GM21381 (cell line): Measurements from ENCODE around the gene PMVK.

ENCODE experiments used
- ATAC-seq: cut with Tn5 transposase; IDR thresholded peaks from one replicate; pipeline ENCODE4 v1.9.1; 2021; ENCODE audit warnings: mild to moderate bottlenecking, moderate library complexity; ENCODE audit not compliant: unreplicated experiment

PMVK gene

DNA sequence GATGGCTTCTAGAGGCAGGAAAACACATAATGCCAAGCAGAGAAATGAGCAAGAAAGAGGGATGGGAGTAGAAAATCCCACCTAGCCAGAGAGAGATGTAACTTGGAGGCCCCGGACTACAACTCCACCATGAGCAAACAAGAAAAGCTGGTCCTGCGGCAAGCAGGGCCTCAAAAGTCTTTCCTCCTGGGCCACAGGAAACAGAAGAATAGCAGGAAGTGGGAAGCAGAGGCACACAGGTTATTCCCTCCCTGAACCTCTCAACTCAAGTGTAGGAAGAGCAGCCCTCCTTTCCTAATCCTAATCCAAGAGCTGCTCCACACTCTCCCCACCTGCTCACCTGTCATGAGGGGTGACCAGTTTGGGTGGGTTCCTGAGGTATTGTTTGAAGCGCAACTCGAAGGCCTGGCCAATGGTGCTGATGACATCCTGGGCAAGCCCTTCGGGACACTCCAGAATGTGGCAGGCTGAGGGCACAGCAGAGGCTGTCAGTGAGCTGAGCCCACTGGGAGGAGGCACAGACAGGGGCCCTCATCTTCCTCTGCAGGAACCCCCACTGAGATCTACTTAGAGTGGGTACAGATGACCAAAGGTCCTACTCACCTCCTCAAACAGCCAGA, 30.9 kb upstream of the PMVK start:
- ATAC-seq, result no peak

DNA sequence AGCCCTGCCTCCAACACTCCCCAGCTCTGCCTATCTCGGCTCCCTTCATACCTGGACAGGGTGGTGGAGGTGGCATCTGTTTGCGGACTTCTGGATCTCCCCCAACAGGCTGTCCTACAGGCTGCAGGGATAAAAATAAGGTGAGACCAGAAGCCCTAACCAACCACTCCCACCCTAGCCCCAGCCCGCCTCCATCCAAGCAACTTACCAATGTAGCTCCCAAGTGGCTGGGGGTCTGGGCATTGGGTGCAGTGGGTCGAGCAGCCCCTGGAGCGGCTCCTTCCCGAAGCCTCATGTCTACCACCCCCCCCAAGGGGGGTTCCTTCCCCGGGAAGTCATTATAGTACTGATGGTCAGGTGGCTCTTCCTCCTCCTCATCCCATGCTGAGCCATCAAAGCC, 29.6 kb upstream of the PMVK start:
- no peak for ATAC-seq

DNA sequence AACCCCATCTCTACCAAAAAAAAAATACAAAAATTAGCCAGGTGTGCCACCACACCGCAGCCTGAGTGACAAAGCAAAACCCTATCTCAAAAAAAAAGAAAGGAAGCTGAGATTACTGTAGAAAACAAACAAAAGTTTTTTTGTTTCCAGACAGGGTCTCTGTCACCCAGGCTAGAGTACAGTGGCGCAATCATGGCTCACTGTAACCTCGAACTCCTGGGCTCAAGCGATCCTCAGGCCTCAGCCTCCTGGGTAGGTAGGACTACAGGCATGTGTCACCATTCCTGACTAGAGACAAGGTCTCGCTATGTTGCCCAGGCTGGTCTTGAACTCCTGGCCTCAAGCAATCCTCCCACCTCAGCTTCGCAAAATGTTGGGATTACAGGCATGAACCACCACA, 27.8 kb upstream of the PMVK start:
- no peak for ATAC-seq

DNA sequence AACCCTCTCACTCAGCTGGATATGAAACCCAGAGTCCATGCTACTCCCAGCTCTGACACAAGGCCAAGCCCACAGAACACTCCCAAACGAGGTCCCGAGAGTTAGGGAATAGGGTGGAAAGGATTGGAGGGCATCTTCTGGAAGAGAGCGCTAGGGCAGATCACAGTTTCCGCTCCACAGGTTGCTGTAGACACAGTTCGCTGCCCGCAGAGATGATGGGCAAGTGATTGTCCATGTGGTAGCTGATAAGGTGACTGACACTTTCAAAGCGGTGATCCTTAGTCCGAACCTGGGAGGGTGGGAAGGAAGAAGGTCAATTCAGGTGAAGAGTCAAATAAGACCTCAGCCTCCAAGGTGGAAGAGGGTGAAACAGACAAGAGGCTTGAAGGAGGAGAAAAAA, 27.1 kb upstream of the PMVK start:
- no peak for ATAC-seq

DNA sequence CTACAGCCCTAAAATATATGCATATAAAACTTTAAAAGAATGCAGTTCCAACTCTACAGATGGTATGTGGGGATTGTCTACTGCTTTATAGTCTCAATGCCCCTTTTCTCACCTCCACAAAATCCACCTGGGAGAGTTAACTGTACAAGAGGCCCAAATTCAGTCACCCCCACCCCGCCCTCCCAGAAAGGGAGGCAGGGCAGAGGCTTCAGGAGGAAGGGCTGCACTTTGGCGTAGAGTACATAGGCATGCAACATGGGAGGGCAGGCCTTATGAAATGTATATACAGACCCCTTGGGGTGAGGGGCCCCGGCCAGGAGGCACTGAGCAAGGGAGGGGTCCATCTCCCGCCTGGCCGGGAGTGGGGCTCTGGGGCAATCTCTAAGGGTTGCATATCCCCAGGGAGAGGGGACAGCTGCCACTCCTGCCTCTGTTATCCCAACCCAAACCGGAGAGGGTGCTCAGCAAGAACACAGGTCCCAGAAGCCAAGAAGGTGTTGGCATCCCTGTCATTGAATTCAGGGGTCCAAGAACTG, 26.3 kb upstream of the PMVK start:
- no peak for ATAC-seq

DNA sequence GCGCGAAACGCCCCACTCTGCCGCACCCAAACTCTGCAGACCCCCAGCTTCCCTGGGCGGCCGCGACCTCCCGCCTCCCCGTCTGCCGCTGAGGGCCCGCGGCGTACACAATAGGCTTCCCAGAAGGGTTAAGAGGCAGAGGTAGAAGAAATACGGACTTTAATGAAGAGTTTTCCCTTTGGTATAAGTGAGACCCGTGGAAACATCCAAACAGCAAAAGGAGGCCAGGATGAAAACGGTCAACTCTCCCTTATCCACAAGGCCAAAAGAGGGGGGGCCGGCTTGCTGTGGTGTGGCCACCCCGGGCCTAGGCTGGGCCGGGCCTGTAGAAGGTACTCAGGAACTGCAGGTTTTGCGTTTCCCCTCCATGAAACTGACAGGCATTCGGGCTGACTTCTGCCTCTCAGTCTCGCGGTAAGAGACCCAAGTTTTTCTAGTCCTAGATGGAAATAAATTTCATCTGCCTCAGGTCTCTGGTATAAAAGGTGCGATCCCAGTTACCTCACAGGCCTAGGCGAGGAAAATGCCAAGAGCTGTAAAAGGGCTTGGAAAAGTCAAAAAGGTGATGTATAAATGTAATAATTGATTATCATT, 25.7 kb upstream of the PMVK start:
- no peak for ATAC-seq

DNA sequence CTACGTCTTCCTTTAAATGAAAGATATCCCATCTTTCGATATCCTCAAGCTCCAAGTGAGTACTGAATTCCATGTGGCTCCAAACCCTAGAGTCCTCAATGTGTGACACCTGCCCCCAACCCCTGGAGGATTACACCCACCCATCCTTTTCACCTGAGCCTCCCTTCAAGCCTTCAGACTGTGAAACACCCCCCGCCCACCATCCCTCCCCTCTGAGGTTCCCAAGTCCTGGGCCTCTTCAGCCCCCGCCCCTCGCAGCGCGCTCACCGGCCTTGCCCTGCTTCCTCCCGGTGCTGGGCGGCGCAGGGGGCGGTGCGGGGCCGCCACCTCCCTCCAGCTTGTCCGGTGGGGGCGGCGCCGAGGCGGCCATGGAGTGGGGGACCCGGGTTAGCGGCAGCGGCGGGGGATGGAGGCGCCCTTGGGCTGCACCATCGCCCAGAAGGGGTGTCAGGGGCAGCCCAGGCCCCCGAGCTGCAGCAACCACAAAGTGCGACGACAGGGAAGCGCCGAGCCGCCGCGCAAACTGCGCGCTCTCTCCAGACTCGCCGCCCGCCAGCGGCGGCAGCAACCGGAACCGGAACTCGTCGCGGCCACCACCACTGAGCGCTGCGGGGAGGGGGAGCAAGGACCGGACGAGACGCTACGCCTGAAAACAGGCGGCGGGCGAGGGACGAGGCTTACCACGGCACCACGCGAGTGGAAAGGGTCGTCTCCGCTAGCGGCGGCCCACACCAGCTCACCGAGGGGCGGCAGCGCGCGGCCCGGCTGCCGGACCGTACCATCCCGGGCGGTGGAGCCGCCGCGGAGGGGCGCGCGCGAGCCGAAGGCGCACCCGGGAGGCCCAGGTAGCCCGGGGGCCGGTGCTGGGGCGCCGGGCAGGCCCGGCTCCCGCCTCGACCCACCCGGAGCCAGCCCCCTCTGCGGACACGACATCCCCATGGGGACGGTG, 25.0 kb upstream of the PMVK start, which contains the start of gene PYGO2:
PYGO2 (minus strand) TSS at position 576 of the 949 bp plus-strand sequence; CDS start at position 370, 206 bp downstream.
- peak; percentile 70 for ATAC-seq

DNA sequence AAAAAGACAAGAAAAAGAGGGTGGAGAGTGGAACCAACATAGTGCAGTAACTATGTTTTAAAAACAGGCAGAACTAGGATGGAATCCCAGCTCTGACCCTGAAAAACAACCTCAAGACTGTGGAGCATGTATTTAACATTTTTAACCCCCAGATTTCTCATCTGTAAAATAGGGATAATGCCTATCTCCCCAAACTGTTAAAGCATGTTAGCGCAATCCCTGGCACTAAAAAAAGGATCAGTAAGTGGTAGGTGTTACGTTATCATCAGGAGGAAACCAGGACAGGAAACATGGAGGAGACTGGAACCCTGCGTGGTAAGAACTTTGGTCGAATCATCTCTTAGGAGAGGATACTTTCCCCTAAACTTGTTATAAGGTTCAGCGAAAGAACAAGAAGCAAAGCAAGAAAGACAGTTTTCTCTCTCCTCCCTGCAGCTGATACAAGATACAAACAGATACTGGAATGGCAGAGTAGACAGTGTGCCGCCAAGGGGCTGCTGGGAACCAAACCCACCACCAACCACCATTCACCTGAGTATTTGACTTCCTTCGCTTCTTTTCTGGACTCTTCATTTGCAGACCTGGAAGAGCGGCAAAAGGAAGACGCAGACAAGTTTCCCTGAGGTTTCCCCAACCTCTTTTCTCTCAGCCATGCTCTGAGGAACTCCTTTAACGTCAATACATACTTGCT, 24.1 kb upstream of the PMVK start:
- ATAC-seq, result no peak

DNA sequence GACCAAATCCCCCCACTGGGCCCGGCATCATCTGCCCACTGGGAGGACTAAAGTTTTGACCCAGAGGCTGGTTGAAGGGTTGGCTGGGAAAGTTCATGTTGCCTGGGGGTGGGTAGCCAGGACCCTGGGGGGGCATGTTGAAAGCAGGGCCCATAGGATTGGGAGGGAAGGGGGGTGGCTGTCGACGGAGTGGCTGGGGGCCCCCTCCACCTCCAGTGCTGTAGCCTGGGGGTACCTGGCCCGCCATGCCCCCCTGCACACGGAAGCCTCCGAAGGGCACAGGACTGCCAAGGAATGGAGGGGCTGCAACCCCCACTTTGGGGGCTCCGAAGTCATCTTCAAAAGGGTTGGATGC, 22.9 kb upstream of the PMVK start:
- ATAC-seq, result no peak

DNA sequence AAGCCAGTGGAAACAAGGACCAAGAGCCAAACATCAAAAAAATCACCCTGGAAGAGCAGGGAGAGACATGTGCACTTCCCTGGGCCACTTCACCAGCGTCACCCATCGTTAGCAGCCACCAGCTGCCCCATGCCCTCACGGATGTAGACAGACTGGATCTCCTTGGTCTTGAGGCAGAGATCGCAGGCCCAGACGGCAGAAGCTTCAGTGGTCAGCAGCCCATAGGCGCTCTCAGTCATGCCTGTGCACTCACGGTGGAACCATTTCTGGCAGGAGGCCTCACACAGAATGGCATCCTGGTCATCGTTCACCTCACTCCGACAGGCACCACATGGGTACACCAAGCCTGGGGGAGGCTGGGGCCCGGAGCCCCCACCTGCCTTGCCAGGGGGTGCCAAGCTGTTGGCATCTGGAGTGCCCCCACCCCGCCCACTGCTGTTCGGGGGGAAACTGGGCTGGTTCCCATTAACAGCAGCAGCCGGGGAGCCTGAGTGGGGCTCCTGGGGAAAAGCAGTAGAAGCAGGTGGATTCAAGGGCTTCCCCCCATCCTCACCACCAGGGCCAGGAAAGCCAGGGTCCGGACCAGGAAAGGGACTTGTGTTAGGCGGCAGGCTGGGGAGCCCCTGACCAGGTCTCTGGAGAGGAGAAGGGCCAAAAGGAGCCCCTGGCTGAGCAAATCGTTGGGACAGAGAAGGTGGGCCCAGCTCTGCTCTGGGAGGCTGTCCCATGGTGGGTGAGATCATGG, 22.3 kb upstream of the PMVK start:
- ATAC-seq, result no peak

DNA sequence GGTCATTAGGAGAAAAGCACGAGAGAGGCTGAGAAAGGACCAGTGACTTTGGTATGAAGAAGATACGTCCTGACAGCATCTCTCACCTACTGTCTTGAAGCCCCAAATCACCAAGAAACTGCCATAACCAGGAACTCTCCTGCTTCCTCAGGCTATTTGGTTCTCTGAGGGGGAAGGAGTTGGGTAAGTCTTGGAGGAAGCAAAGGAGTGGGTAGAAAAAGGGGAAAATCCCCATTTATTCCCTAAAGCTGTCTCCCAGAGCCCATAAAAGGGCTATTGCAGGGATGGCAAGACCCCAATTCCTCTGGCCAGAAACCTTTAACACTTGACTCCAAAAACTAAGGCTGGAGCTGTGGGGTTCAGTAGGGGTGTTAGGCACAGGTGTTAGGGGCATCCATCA, 21.5 kb upstream of the PMVK start:
- ATAC-seq, result no peak

DNA sequence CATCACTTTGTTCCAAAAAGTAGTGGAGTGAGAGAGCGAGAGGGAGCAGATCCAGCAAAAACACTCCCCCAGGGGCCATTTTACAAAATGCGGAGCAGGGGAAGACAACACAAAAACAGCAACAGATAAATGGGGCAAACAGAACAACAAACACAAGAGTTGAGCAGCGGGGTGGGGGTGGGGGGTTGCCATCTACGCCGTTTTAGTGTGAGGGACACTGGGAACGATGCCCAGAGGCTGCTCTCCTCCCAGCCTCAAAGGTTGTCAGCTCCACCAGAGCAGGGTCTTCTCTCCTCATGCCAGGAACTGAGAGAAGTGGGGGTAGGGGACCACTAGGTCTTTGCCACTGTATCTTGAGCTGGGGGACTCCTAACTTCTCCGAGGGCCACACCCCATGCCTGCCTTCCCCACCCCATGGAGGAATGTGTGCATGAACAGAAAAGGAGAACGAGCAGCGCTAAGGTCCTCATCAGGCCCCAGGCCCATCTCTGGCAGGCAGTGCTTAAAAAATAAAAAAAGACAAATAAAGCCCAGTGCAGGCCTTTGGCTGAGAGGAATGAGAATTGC, 20.7 kb upstream of the PMVK start:
- no peak for ATAC-seq

DNA sequence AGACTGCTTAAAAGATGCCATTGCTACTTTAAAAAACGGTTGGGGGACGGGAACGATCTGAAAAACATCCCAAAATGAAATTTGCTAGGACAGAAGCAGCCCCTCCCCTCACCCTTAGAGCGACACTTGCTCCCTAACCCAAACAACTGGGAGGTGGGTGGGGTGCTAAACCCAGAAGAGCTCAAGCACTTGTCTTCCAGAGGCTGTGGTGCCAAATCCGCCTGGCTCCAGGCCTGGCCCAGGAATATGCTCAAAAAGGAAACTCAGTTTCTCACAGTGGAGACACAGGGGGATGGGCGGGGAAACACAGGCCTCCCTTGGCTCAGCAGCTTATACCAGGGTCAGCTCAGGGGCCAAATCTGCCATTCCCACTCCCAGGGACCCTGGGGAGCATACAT, 20.0 kb upstream of the PMVK start:
- no peak for ATAC-seq

DNA sequence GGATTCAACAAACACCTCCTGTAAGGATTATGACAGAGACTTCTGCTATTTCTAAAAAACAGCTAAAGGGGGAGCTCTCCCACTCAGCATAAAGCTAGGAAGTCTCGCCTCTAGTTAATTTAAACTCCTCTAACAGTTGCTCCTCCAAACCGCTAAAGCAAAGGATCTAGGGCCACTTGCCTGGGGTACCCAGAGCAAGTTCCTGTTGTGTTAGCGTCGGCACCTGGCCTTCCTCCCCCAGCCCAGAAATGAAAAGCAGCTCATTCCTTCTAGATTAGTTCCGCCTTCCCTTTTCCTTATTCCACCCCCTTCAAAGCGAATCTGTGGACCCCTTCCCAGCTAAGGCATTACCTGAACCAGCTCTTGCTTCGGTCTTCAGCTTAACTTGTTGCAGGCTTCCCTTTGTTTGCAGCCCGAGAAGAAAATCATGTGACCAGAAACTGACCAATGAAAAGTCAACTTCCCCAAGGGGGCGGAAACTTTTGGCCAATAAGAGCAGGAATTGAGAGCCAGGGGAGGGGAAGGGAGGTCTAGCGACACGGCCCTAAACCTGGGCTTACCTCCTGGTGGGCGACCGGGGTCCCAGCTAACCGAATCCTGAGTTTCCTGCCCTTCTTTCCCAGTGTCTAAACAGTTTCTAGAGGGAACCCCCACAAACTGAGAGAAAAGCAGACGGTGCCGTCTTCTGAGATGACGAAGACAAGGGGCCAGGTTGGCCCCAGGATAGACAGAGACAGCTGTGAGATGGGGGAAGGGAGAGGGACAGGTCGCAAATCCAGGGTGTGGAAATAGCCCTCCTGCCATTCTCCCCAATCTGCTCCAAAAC, 19.4 kb upstream of the PMVK start, which contains the start of gene PBXIP1:
PBXIP1 (minus strand) TSS at position 382 of the 826 bp plus-strand sequence. CDS start 2,378 bp downstream, outside the sequence.
- peak; percentile 49 for ATAC-seq

DNA sequence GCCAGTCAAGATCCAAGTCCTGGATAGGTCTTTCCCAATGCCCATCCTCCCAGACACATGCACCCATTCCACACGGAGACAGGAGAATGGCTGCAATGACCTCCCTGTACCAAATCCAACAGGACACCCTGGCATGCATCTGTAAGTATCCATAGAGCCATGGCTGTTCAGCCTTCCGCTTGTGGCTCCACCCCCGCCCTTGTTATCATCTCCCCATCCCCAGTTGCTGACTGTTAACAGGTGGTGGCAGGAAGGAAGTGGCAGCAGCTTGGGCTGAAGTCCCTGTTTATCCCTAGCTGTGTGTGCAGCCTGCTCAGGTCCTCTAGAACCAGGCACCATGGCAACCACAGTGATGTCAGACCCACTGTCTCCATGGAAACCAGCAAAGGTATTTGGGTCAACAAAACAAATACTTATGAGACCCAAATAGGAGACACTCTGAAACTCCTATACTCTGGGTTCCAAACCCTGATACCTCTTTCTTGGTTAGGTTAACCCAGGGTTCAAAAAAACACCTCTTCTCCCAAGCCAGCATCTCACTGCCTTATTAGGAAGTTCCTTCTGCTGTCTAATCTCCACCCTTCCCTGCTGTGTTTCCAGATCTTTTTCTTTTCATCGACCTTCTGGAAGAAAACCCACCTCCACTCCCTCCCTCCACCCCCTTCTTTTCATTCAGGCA, 18.7 kb upstream of the PMVK start:
- peak; percentile 56 for ATAC-seq

DNA sequence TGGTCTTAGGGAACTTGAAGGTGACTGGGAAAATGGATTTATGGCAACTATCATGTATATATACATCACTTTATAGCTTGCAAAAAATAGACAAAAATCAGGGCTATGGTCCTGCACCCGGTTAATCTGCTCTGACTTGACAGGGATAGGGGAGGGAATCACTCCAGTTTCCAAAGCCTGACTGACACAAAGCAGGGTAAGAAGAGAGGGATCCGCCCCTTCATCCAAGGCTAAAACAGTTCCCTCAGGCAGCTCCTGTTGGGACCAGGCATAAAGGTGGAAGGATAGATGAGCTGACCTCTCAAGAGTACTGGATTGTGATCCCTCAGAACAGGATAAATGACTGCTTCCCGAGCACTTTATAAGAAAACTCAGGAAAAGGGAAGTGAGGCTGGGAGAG, 18.0 kb upstream of the PMVK start:
- no peak for ATAC-seq

DNA sequence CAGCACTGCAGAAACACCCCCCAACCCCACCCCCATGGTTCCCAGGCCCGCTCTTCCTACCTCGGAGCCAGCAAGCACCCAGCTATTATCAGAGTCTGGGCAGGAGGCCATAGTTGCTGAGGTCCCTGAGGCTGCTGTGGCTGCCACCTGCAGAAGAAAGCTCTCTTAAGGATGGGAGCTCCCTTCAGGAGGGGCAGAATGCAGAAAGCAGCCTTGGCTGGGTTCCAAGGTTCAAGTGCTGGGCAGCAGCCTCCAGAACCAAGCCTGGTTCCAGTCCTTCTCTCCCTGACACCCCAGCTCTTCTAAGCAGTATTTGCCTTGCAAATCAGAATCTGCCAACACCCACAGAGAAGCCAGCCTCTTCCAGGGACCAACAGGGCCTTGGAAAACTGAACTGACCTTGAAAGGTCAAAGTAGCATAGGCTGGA, 17.1 kb upstream of the PMVK start:
- ATAC-seq, result no peak

DNA sequence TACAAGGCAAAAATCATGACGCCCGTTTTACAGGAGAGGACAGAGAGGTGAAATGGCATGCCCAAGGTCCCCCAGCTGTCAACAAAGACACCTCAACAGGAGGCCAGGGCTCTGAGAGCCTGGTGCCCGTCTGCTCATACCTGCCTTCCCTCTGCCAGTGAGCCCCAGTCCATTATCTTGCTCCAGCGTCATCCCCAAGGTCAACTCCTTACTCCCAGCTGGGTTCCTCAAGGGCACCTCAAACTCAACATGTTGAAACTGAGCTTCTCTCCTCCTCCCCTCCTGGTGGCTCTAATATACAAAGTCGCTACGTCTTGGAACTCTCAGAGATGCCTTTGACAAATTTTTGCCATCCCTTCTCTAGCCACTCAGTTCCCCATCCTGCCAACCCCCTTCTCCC, 16.1 kb upstream of the PMVK start:
- ATAC-seq, result no peak
